T-helper 1 cell (primary cell): Measurements from ENCODE around the gene CAMTA1.

Experiments used
- DNase-seq, 5 donors: peaks; one replicate each; pipeline ENCODE4 v3.0.0-alpha.2; 2012 to 2020

Gene CAMTA1

DNA sequence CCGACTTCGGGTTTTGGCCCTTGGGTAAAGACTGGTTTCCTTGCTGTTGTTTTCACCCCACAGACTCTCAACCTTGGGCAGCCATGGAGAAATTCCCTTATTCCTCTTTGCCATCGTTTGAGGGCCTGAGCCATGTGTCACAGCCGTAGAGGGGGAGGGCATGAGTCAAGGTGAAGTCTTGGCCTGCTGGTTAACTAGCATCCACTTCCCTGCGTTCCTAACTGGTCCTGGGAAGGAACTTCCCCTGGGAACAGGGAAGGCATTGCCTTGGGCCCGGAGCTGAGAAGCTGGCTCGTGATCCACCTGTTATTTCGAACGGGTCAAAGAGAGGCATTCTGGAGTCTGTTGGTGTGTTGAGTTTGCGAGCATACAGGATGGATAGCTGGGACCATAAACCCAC lies 464.9 kb downstream of the CAMTA1 start:
- DNase-seq = no peak

DNA sequence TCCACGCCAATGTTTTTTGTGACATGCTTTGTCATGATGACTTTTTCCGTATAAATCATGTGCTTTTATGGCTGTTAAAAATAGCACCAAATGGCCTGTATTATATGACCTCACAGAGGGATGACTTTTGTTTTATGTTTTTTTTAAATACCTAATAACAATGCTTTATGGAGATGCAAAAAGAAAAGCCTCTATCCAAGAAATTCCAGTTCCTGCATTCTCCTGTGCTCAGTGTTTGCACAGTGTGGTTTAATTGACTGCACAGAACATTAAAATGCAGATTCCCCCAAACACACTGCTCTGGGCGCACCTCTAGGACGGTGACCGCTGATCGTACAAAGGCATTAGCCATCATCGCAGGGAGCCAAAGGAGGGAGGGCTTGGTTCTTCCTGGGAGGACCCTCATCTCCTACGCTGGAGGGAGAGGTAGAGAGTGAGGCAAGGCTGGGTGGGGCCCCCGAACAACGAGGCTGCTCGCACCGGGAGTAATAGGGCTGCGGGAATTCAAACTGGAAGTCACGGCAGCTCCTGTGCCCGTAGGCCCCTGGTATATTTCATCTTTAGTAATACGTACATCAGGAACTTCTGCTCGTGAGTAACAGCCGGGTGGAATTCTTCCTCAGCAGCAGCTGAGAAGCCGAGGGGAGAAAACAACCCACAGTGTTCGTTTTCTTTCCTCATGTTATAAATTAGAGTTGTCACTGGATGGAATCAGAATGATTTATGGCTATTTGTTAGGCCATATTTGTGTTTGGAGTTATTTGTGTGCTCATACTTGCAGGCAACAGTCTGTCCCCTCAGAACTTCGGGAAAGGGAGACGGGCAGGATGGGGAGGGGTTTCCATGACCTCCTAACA lies 465.6 kb downstream of the CAMTA1 start:
- no peak for DNase-seq

DNA sequence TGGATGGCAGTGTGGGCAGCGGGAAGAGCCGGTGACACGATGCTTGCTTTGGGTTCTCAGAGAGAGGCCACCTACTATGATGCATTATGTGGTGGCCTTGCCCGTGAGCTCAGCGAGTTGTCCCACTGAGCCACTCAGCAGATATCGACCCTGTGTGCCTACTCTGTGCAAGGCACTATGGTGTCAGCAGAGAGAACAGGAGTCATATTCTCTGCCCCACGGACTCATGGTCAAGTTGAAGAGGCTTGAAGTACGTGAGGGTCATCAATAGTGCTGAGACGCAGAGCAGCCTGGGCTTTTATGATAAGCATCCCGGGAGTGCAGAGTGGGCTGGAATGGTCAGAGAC lies 466.2 kb downstream of the CAMTA1 start:
- no peak for DNase-seq

GRCh38 chr1:7252411-7253117 lies 467.3 kb downstream of the CAMTA1 start:
- no peak for DNase-seq

- DNase-seq = no peak
These were observed 467.8 kb downstream of the CAMTA1 start for GRCh38 chr1:7253118-7253480.

DNA sequence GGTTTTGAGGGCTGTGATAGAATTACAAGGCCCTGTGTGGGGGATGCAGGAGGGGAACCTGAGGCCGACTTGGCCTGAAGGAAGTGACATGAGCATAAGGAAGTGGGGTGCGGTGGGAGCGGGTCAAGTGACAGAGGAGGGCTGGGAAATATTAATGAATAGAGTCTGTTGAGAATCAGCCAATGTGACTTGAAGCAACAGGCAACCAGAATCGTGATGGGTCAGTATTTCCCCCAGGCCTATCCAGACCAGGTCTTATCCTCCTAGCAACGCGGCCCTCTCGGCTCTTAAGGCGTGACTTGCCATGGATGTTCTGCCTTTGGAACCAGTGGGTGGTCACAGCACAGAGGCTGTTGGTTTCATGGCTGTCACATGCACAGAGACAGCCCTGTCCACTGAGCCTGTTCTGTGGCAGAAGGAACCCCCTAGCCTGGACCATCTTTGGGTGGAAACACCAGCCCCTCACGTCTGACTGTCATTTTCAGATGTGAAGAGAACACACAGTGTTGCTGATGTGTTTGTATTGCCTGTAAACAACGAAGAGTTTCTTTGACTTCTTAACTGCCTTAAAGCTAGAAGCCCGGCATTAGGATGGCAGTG lies 468.8 kb downstream of the CAMTA1 start:
- DNase-seq = no peak

GRCh38 chr1:7255303-7256058 lies 470.2 kb downstream of the CAMTA1 start:
- DNase-seq = no peak

GRCh38 chr1:7256526-7256925 lies 471.3 kb downstream of the CAMTA1 start:
- DNase-seq = no peak

DNA sequence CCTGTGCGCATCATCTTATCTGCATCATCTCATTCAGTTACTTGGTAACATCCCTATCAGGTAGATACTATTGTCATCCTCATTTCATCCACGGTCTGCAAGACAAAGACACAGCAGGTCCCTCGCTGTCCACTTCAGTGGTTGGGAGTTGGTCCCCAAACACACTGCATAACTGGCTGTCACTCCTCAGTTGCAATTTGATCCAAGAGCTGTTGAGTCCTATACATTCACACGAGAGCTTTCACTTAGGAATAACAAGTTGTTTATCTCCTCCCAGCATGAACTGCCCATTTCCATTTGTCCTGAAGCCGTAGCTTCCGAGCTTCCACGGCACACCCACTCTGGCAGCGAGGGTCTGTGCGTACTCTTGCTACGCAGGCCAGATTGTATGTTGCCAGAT lies 472.0 kb downstream of the CAMTA1 start:
- DNase-seq = no peak

DNA sequence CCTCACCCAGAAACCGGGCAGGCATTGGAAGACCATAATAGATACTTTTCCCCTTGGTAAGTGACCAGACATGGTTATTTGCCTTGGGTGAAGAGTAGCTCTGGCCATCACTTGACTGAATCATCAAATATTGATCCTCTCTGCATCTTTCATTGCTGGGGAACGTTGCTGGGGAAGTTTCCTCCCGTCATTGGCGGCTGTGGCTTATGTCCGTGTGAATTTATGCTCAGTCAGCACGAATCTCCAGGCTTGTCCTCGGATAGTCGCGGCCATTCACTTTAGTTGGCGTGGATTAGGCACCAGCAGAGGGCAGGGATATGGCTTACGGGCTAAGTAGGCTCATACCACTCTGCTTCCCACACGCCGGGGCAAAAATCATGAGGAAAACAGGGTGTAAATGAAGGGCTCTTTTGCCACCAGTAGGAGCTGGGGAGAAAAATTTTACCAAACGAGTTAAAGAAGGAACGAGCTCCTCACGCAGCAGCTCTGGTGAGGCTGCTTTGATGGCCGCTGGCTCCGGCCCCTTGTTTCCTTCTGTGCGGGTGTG lies 473.4 kb downstream of the CAMTA1 start:
- no peak for DNase-seq

DNA sequence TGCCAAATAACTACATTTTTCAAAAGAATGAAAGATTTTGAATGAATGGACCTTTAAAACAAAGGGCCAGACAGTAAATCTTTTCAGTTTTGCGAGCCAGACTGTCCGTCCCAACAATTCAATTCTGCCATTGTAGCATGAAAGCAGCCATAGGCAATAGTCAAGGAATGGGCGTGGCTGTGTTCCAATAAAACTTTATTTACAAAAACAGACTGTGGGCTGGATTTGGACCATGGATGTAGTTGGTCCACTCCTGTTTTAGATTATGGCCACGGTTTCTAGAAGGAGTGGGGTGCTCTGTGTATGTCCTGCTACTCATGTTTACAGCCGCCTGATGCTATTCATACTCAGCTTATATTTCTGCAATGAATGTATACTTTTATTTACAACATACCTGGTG lies 474.7 kb downstream of the CAMTA1 start:
- no peak for DNase-seq

DNA sequence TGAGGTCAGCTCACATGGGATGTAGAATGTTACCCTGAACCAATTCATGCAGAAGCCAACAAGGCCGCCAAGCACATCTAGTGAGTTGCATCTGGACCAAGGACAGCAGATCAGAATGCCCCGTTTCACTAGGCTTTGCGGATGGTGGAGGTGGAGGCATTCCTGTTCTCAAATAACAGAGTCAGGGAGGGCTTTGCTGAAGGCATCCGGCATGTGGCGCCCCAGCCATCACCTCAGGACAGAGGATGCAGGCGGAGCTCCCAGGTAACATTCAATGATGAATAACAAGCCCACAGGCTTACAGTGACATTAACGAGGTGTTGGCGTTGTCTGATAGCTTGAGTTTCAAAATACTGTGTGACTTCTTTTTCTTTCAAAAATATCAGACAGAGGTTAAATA lies 476.2 kb downstream of the CAMTA1 start:
- DNase-seq = no peak

DNA sequence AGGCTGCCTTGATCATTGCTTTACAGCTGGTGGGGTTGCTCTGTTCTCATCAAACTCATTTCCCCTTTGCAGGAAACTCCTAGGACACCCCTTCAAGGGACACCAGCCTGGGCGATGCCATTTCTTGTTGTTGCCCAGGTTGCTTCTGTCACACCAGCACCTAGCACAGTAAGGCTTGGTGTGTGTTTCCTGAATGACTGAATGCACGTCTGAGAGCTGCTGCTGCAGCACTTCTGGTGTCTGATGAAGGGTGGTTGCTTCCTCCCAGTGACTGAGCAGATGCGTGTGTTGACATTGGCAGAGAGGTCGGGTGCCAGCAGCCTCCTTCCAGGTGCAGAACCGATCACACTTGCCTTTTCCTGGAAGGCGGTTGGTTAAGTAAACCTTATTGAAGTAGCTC lies 477.4 kb downstream of the CAMTA1 start:
- no peak for DNase-seq

GRCh38 chr1:7263021-7263960 lies 478.0 kb downstream of the CAMTA1 start:
- DNase-seq = no peak

- no peak for DNase-seq
These were observed 478.8 kb downstream of the CAMTA1 start for GRCh38 chr1:7264101-7264500.

- DNase-seq = peak in 1 of 5 donors; percentile 17
These were observed 480.6 kb downstream of the CAMTA1 start for GRCh38 chr1:7265771-7266371.

DNA sequence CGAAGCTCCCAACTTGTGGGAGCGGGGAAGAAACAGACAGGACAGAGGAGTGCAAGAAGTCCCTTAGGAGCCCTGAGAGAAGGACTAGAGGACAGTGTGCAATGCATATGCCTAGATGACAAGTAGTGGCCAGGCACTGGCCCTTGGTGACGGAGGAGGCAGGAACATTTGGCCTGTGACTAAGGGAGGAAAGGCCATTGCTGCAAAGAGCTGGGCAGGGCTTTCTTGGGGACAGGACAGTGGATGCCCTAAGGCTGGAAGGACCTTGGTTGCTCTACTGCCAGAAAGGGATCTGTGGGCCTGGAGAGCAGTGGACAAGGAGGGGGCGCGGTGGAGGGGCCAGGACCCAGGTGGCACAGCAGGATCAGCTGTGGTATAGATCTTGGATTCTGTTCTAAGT lies 481.3 kb downstream of the CAMTA1 start:
- DNase-seq = no peak

GRCh38 chr1:7267493-7267892 lies 482.2 kb downstream of the CAMTA1 start:
- DNase-seq = no peak

GRCh38 chr1:7268983-7269382 lies 483.7 kb downstream of the CAMTA1 start:
- DNase-seq = no peak

GRCh38 chr1:7269525-7269924 lies 484.3 kb downstream of the CAMTA1 start:
- DNase-seq = no peak

- no peak for DNase-seq
These were observed 489.0 kb downstream of the CAMTA1 start for GRCh38 chr1:7274256-7274655.
